GM12874 (cell line): ENCODE results near the gene KCNAB2.

Experiments
- CTCF ChIP-seq: IDR thresholded peaks from 2 replicates; pipeline ENCODE4 v1.5.1; 2011; ENCODE audit warnings: low read depth, mild to moderate bottlenecking, control low read depth, low read length, moderate library complexity; ENCODE audit not compliant: insufficient read depth

Gene KCNAB2

GRCh38 chr1:6102532-6102845 is 56.8 kb downstream of the KCNAB2 start:
- no peak for TF ChIP-seq CTCF

GRCh38 chr1:6103111-6103853 is 57.6 kb downstream of the KCNAB2 start:
- no peak for TF ChIP-seq CTCF

- no peak for TF ChIP-seq CTCF
Measured at GRCh38 chr1:6103854-6104530, 58.3 kb downstream of the KCNAB2 start.

- TF ChIP-seq CTCF = no peak
Measured at GRCh38 chr1:6104631-6105030, 58.9 kb downstream of the KCNAB2 start.

- TF ChIP-seq CTCF = no peak
Measured at GRCh38 chr1:6105218-6105679, 59.6 kb downstream of the KCNAB2 start.

GRCh38 chr1:6105763-6106162 is 60.1 kb downstream of the KCNAB2 start:
- no peak for TF ChIP-seq CTCF

GRCh38 chr1:6106321-6106731 is 60.6 kb downstream of the KCNAB2 start:
- TF ChIP-seq CTCF = no peak
